ENCODE data around the gene WDFY4.

WDFY4 gene

GRCh38 chr10:48890888-48891850 is 206.5 kb downstream of the WDFY4 start:
- Histone ChIP-seq H3K36me3 (ENCODE audit: control insufficient read depth, insufficient read depth, low read length) (peaks cover 2% of the 10 kb centered on the region), H3K27me3 (ENCODE audit: control insufficient read depth, insufficient read depth, low read length) (no peaks in the 10 kb centered on the region), H3K9me3 (ENCODE audit: control insufficient read depth, insufficient read depth, low read length) (no peaks in the 10 kb centered on the region), H3K4me3 (ENCODE audit: low read depth, low read length) (no peak overlapping the region), H3K4me1 (ENCODE audit: control insufficient read depth, insufficient read depth, low read length) (no peaks in the 10 kb centered on the region), H3K9ac (ENCODE audit: low read depth, low read length) (no peak overlapping the region)

GRCh38 chr10:48894911-48895802 is 210.5 kb downstream of the WDFY4 start:
- Histone ChIP-seq H3K27me3 (ENCODE audit: control insufficient read depth, insufficient read depth, low read length) (no peaks in the 10 kb centered on the region), H3K36me3 (ENCODE audit: control insufficient read depth, insufficient read depth, low read length) (peaks cover 2% of the 10 kb centered on the region), H3K4me1 (ENCODE audit: control insufficient read depth, insufficient read depth, low read length) (no peaks in the 10 kb centered on the region), H3K4me3 (ENCODE audit: low read depth, low read length) (no peak overlapping the region), H3K9ac (ENCODE audit: low read depth, low read length) (no peak overlapping the region), H3K9me3 (ENCODE audit: control insufficient read depth, insufficient read depth, low read length) (no peaks in the 10 kb centered on the region)

- Histone ChIP-seq H3K27me3 (ENCODE audit: control insufficient read depth, insufficient read depth, low read length) (no peaks in the 10 kb centered on the region), H3K36me3 (ENCODE audit: control insufficient read depth, insufficient read depth, low read length) (peaks cover 1% of the 10 kb centered on the region), H3K9me3 (ENCODE audit: control insufficient read depth, insufficient read depth, low read length) (no peaks in the 10 kb centered on the region), H3K4me3 (ENCODE audit: low read depth, low read length) (no peak overlapping the region), H3K9ac (ENCODE audit: low read depth, low read length) (no peak overlapping the region), H3K4me1 (ENCODE audit: control insufficient read depth, insufficient read depth, low read length) (no peaks in the 10 kb centered on the region)
Measured at GRCh38 chr10:48895803-48896195, 211.1 kb downstream of the WDFY4 start.

- H3K4me1 ChIP-seq (ENCODE audit: control insufficient read depth, insufficient read depth, low read length) = no peaks in the 10 kb centered on the region
- no peak overlapping the region for H3K4me3 ChIP-seq (ENCODE audit: low read depth, low read length)
- no peaks in the 10 kb centered on the region for H3K27me3 ChIP-seq (ENCODE audit: control insufficient read depth, insufficient read depth, low read length)
- H3K9me3 ChIP-seq (ENCODE audit: control insufficient read depth, insufficient read depth, low read length) = no peaks in the 10 kb centered on the region
- H3K9ac ChIP-seq (ENCODE audit: low read depth, low read length) = no peak overlapping the region
- no peaks in the 10 kb centered on the region for H3K36me3 ChIP-seq (ENCODE audit: control insufficient read depth, insufficient read depth, low read length)
Measured at GRCh38 chr10:48896756-48897440, 212.2 kb downstream of the WDFY4 start.

GRCh38 chr10:48897441-48897790 is 212.7 kb downstream of the WDFY4 start:
- H3K4me3 ChIP-seq (ENCODE audit: low read depth, low read length) = no peak overlapping the region

GRCh38 chr10:48898426-48898825 is 213.8 kb downstream of the WDFY4 start:
- no peak overlapping the region for H3K4me3 ChIP-seq (ENCODE audit: low read depth, low read length)
- no peaks in the 10 kb centered on the region for H3K4me1 ChIP-seq (ENCODE audit: control insufficient read depth, insufficient read depth, low read length)
- H3K27me3 ChIP-seq (ENCODE audit: control insufficient read depth, insufficient read depth, low read length) = no peaks in the 10 kb centered on the region
- H3K36me3 ChIP-seq (ENCODE audit: control insufficient read depth, insufficient read depth, low read length) = no peaks in the 10 kb centered on the region
- H3K9me3 ChIP-seq (ENCODE audit: control insufficient read depth, insufficient read depth, low read length) = no peaks in the 10 kb centered on the region
- no peak overlapping the region for H3K9ac ChIP-seq (ENCODE audit: low read depth, low read length)

More at GRCh38 chr10:48897441-48897790, 212.7 kb downstream of the WDFY4 start:
- Histone ChIP-seq H3K9me3 (ENCODE audit: control insufficient read depth, insufficient read depth, low read length) (no peaks in the 10 kb centered on the region), H3K27me3 (ENCODE audit: control insufficient read depth, insufficient read depth, low read length) (no peaks in the 10 kb centered on the region), H3K4me1 (ENCODE audit: control insufficient read depth, insufficient read depth, low read length) (no peaks in the 10 kb centered on the region), H3K36me3 (ENCODE audit: control insufficient read depth, insufficient read depth, low read length) (no peaks in the 10 kb centered on the region), H3K9ac (ENCODE audit: low read depth, low read length) (no peak overlapping the region)

- H3K4me1 ChIP-seq (ENCODE audit: control insufficient read depth, insufficient read depth, low read length) = no peaks in the 10 kb centered on the region
- H3K36me3 ChIP-seq (ENCODE audit: control insufficient read depth, insufficient read depth, low read length) = no peaks in the 10 kb centered on the region
- no peaks in the 10 kb centered on the region for H3K27me3 ChIP-seq (ENCODE audit: control insufficient read depth, insufficient read depth, low read length)
- no peaks in the 10 kb centered on the region for H3K9me3 ChIP-seq (ENCODE audit: control insufficient read depth, insufficient read depth, low read length)
- no peak overlapping the region for H3K4me3 ChIP-seq (ENCODE audit: low read depth, low read length)
- no peak overlapping the region for H3K9ac ChIP-seq (ENCODE audit: low read depth, low read length)
Measured at GRCh38 chr10:48899781-48900180, 215.1 kb downstream of the WDFY4 start.

- Histone ChIP-seq H3K4me1 (ENCODE audit: control insufficient read depth, insufficient read depth, low read length) (no peaks in the 10 kb centered on the region), H3K9me3 (ENCODE audit: control insufficient read depth, insufficient read depth, low read length) (no peaks in the 10 kb centered on the region), H3K36me3 (ENCODE audit: control insufficient read depth, insufficient read depth, low read length) (no peaks in the 10 kb centered on the region), H3K27me3 (ENCODE audit: control insufficient read depth, insufficient read depth, low read length) (no peaks in the 10 kb centered on the region), H3K4me3 (ENCODE audit: low read depth, low read length) (no peak overlapping the region), H3K9ac (ENCODE audit: low read depth, low read length) (no peak overlapping the region)
Measured at GRCh38 chr10:48900371-48900801, 215.7 kb downstream of the WDFY4 start.

GRCh38 chr10:48901319-48901718 is 216.6 kb downstream of the WDFY4 start:
- H3K9ac ChIP-seq (ENCODE audit: low read depth, low read length) = no peak overlapping the region
- H3K36me3 ChIP-seq (ENCODE audit: control insufficient read depth, insufficient read depth, low read length) = no peaks in the 10 kb centered on the region
- no peaks in the 10 kb centered on the region for H3K9me3 ChIP-seq (ENCODE audit: control insufficient read depth, insufficient read depth, low read length)
- H3K27me3 ChIP-seq (ENCODE audit: control insufficient read depth, insufficient read depth, low read length) = no peaks in the 10 kb centered on the region
- no peaks in the 10 kb centered on the region for H3K4me1 ChIP-seq (ENCODE audit: control insufficient read depth, insufficient read depth, low read length)
- H3K4me3 ChIP-seq (ENCODE audit: low read depth, low read length) = no peak overlapping the region

GRCh38 chr10:48902096-48902495 is 217.4 kb downstream of the WDFY4 start:
- Histone ChIP-seq H3K36me3 (ENCODE audit: control insufficient read depth, insufficient read depth, low read length) (no peaks in the 10 kb centered on the region), H3K4me3 (ENCODE audit: low read depth, low read length) (no peak overlapping the region), H3K4me1 (ENCODE audit: control insufficient read depth, insufficient read depth, low read length) (no peaks in the 10 kb centered on the region), H3K9me3 (ENCODE audit: control insufficient read depth, insufficient read depth, low read length) (no peaks in the 10 kb centered on the region), H3K27me3 (ENCODE audit: control insufficient read depth, insufficient read depth, low read length) (no peaks in the 10 kb centered on the region), H3K9ac (ENCODE audit: low read depth, low read length) (no peak overlapping the region)

GRCh38 chr10:48903151-48903550 is 218.5 kb downstream of the WDFY4 start:
- no peaks in the 10 kb centered on the region for H3K36me3 ChIP-seq (ENCODE audit: control insufficient read depth, insufficient read depth, low read length)
- no peak overlapping the region for H3K9ac ChIP-seq (ENCODE audit: low read depth, low read length)
- H3K4me1 ChIP-seq (ENCODE audit: control insufficient read depth, insufficient read depth, low read length) = no peaks in the 10 kb centered on the region
- H3K9me3 ChIP-seq (ENCODE audit: control insufficient read depth, insufficient read depth, low read length) = no peaks in the 10 kb centered on the region
- no peaks in the 10 kb centered on the region for H3K27me3 ChIP-seq (ENCODE audit: control insufficient read depth, insufficient read depth, low read length)
- no peak overlapping the region for H3K4me3 ChIP-seq (ENCODE audit: low read depth, low read length)

All from iPS-15b (cell line).